IgD-negative memory B cell (primary cell): ENCODE results near the gene SLC10A1. TPM values are rescaled to one million over a fixed set of nuclear protein-coding genes. Genes with fewer than 3 reads are reported as not detected.
"Not testable (repeated sequence)": the region's sequence is repeated elsewhere in the genome, so short reads cannot be mapped to it uniquely, and the experiment has no call there.

Experiments
- H3K27ac Mint-ChIP-seq, 3 donors: one replicate each; pipeline ENCODE4 v1.8.0; 2020 to 2022; ENCODE audit warnings: mild to moderate bottlenecking in 3 of 3, mixed read lengths in 3 of 3, moderate library complexity in 1 of 3
- H3K27me3 Mint-ChIP-seq: one replicate; pipeline ENCODE4 v1.8.0; 2021; ENCODE audit warnings: mixed read lengths
- H3K36me3 Mint-ChIP-seq: one replicate; pipeline ENCODE4 v1.8.0; 2020; ENCODE audit warnings: mild to moderate bottlenecking, mixed read lengths
- H3K4me1 Mint-ChIP-seq, 3 donors: one replicate each; pipeline ENCODE4 v1.8.0; 2020 to 2022; ENCODE audit warnings: mixed read lengths in 3 of 3, mild to moderate bottlenecking in 1 of 3
- H3K4me3 Mint-ChIP-seq, 4 donors: one replicate each; pipeline ENCODE4 v1.8.0; 2020 to 2022; ENCODE audit warnings: mild to moderate bottlenecking in 4 of 4, mixed read lengths in 4 of 4, moderate library complexity in 3 of 4
- H3K9me3 Mint-ChIP-seq, 3 donors: one replicate each; pipeline ENCODE4 v1.8.0; 2020 to 2021; ENCODE audit warnings: mixed read lengths in 3 of 3, mild to moderate bottlenecking in 1 of 3
- polyA plus RNA-seq: library from polyadenylated mRNA; unstranded; fragments of 300-500 nt; fragmentation: Illumina TruSeq; gene quantifications from one replicate; pipeline ENCODE4 v1.2.3, GENCODE V29; 2021

Gene SLC10A1
- polyA plus RNA-seq, 1 donor from 2014 or later = not detected

GRCh38 chr14:69768873-69769272 is 28.2 kb downstream of the SLC10A1 start:
- Mint-ChIP-seq H3K9me3 (peaks cover 0 to 3% (median 0%) of the 10 kb centered on the region in 3 donors), H3K27me3 (no peaks in the 10 kb centered on the region), H3K27ac (peak overlapping the region in 2 of 3 donors; percentile 100), H3K36me3 (peaks cover 11% of the 10 kb centered on the region), H3K4me3 (peak overlapping the region; percentile 99 to 100 (median 99)), H3K4me1 (peaks cover 23 to 43% (median 41%) of the 10 kb centered on the region in 3 donors)

- Mint-ChIP-seq H3K36me3 (peaks cover 11% of the 10 kb centered on the region), H3K27ac (peak overlapping the region; percentile 100), H3K4me3 (peak overlapping the region; percentile 99 to 100 (median 99)), H3K4me1 (peaks cover 22 to 39% (median 36%) of the 10 kb centered on the region in 3 donors), H3K27me3 (no peaks in the 10 kb centered on the region), H3K9me3 (peaks cover 0 to 3% (median 0%) of the 10 kb centered on the region in 3 donors)
Measured at GRCh38 chr14:69767369-69767999, 29.6 kb downstream of the SLC10A1 start.

- peak within 1 kb of the TSS; percentile 99 to 100 (median 99) for H3K4me3 Mint-ChIP-seq
- H3K36me3 Mint-ChIP-seq = peaks cover 11% of the 10 kb centered on the region
- H3K9me3 Mint-ChIP-seq = peaks cover 0 to 3% (median 0%) of the 10 kb centered on the region in 3 donors
- peak within 1 kb of the TSS; percentile 100 for H3K27ac Mint-ChIP-seq
- H3K4me1 Mint-ChIP-seq = peaks cover 22 to 40% (median 36%) of the 10 kb centered on the region in 3 donors
- no peaks in the 10 kb centered on the region for H3K27me3 Mint-ChIP-seq
Measured at GRCh38 chr14:69766984-69767368, 30.1 kb downstream of the SLC10A1 start, which contains the start of gene SRSF5. Gene SRSF5 (plus strand): TSS chr14:69767142. CDS start chr14:69768157, 1,015 bp downstream.

- H3K4me3 Mint-ChIP-seq = peak overlapping the region in 1 of 4 donors; percentile 48
- H3K9me3 Mint-ChIP-seq = peaks cover 0 to 3% (median 0%) of the 10 kb centered on the region in 3 donors
- H3K36me3 Mint-ChIP-seq = peaks cover 6% of the 10 kb centered on the region
- H3K4me1 Mint-ChIP-seq = peaks cover 14 to 24% (median 22%) of the 10 kb centered on the region in 3 donors
- H3K27ac Mint-ChIP-seq = peak overlapping the region in 1 of 3 donors; percentile 63
- H3K27me3 Mint-ChIP-seq = no peaks in the 10 kb centered on the region
Measured at GRCh38 chr14:69763761-69764510, 33.1 kb downstream of the SLC10A1 start.

- Mint-ChIP-seq H3K27ac (peak overlapping the region in 1 of 3 donors; percentile 37), H3K9me3 (no peaks in the 10 kb centered on the region), H3K27me3 (no peaks in the 10 kb centered on the region), H3K4me1 (peaks cover under 1 to 6% (median 5%) of the 10 kb centered on the region in 3 donors), H3K36me3 (no peaks in the 10 kb centered on the region), H3K4me3 (no peak overlapping the region)
Measured at GRCh38 chr14:69760810-69761209, 36.2 kb downstream of the SLC10A1 start.

- Mint-ChIP-seq H3K27ac (no peak overlapping the region), H3K27me3 (no peaks in the 10 kb centered on the region), H3K9me3 (no peaks in the 10 kb centered on the region), H3K4me3 (no peak overlapping the region), H3K36me3 (no peaks in the 10 kb centered on the region), H3K4me1 (peaks cover 0 to 6% (median 2%) of the 10 kb centered on the region in 3 donors)
Measured at GRCh38 chr14:69756298-69756697, 40.7 kb downstream of the SLC10A1 start.

- no peaks in the 10 kb centered on the region for H3K9me3 Mint-ChIP-seq
Measured at GRCh38 chr14:69755784-69756183, 41.3 kb downstream of the SLC10A1 start.

GRCh38 chr14:69755296-69755695 is 41.7 kb downstream of the SLC10A1 start:
- no peak overlapping the region for H3K27ac Mint-ChIP-seq
- H3K27me3 Mint-ChIP-seq = no peaks in the 10 kb centered on the region
- no peaks in the 10 kb centered on the region for H3K36me3 Mint-ChIP-seq
- peaks cover 0 to 6% (median 2%) of the 10 kb centered on the region in 3 donors for H3K4me1 Mint-ChIP-seq
- H3K9me3 Mint-ChIP-seq = no peaks in the 10 kb centered on the region
- H3K4me3 Mint-ChIP-seq = no peak overlapping the region

More at GRCh38 chr14:69755784-69756183, 41.3 kb downstream of the SLC10A1 start:
- no peaks in the 10 kb centered on the region for H3K36me3 Mint-ChIP-seq
- no peak overlapping the region for H3K27ac Mint-ChIP-seq
- H3K4me1 Mint-ChIP-seq = peaks cover 0 to 6% (median 2%) of the 10 kb centered on the region in 3 donors
- H3K4me3 Mint-ChIP-seq = no peak overlapping the region
- H3K27me3 Mint-ChIP-seq = no peaks in the 10 kb centered on the region

GRCh38 chr14:69754487-69754886 is 42.6 kb downstream of the SLC10A1 start:
- H3K27ac Mint-ChIP-seq = no peak overlapping the region
- H3K27me3 Mint-ChIP-seq = no peaks in the 10 kb centered on the region

GRCh38 chr14:69753860-69754259 is 43.2 kb downstream of the SLC10A1 start:
- H3K9me3 Mint-ChIP-seq = no peaks in the 10 kb centered on the region
- H3K27me3 Mint-ChIP-seq = no peaks in the 10 kb centered on the region
- H3K4me3 Mint-ChIP-seq = peak overlapping the region in 1 of 4 donors; percentile 28
- H3K27ac Mint-ChIP-seq = no peak overlapping the region
- no peaks in the 10 kb centered on the region for H3K36me3 Mint-ChIP-seq
- peaks cover 0 to 6% (median 2%) of the 10 kb centered on the region in 3 donors for H3K4me1 Mint-ChIP-seq

More at GRCh38 chr14:69754487-69754886, 42.6 kb downstream of the SLC10A1 start:
- H3K4me1 Mint-ChIP-seq = peaks cover 0 to 6% (median 2%) of the 10 kb centered on the region in 3 donors
- no peaks in the 10 kb centered on the region for H3K36me3 Mint-ChIP-seq
- no peaks in the 10 kb centered on the region for H3K9me3 Mint-ChIP-seq
- no peak overlapping the region for H3K4me3 Mint-ChIP-seq

GRCh38 chr14:69752773-69753172 is 44.3 kb downstream of the SLC10A1 start:
- no peak overlapping the region for H3K4me3 Mint-ChIP-seq

GRCh38 chr14:69750495-69750894 is 46.5 kb downstream of the SLC10A1 start:
- no peak overlapping the region for H3K4me3 Mint-ChIP-seq
- H3K4me1 Mint-ChIP-seq = peaks cover 0 to 6% (median 2%) of the 10 kb centered on the region in 3 donors
- no peaks in the 10 kb centered on the region for H3K9me3 Mint-ChIP-seq
- H3K27ac Mint-ChIP-seq = no peak overlapping the region
- H3K27me3 Mint-ChIP-seq = no peaks in the 10 kb centered on the region
- H3K36me3 Mint-ChIP-seq = no peaks in the 10 kb centered on the region

More at GRCh38 chr14:69752773-69753172, 44.3 kb downstream of the SLC10A1 start:
- Mint-ChIP-seq H3K9me3 (no peaks in the 10 kb centered on the region), H3K27me3 (no peaks in the 10 kb centered on the region), H3K36me3 (no peaks in the 10 kb centered on the region), H3K4me1 (peaks cover 0 to 6% (median 2%) of the 10 kb centered on the region in 3 donors), H3K27ac (no peak overlapping the region)

GRCh38 chr14:69749956-69750355 is 47.1 kb downstream of the SLC10A1 start:
- no peak overlapping the region for H3K27ac Mint-ChIP-seq
- no peak overlapping the region for H3K4me3 Mint-ChIP-seq
- peaks cover 0 to 4% (median 2%) of the 10 kb centered on the region in 3 donors for H3K4me1 Mint-ChIP-seq
- no peaks in the 10 kb centered on the region for H3K27me3 Mint-ChIP-seq
- H3K36me3 Mint-ChIP-seq = no peaks in the 10 kb centered on the region
- no peaks in the 10 kb centered on the region for H3K9me3 Mint-ChIP-seq

GRCh38 chr14:69741055-69741454 is 56.0 kb downstream of the SLC10A1 start:
- peaks cover 2% of the 10 kb centered on the region for H3K36me3 Mint-ChIP-seq
- H3K27ac Mint-ChIP-seq = no peak overlapping the region
- H3K27me3 Mint-ChIP-seq = peaks cover 6% of the 10 kb centered on the region
- H3K9me3 Mint-ChIP-seq = peaks cover 0 to 4% (median 3%) of the 10 kb centered on the region in 3 donors
- H3K4me1 Mint-ChIP-seq = no peaks in the 10 kb centered on the region
- no peak overlapping the region for H3K4me3 Mint-ChIP-seq

GRCh38 chr14:69736405-69736804 is 60.6 kb downstream of the SLC10A1 start:
- not testable (repeated sequence) for H3K27ac Mint-ChIP-seq, H3K9me3 Mint-ChIP-seq, H3K27me3 Mint-ChIP-seq, H3K36me3 Mint-ChIP-seq, H3K4me3 Mint-ChIP-seq, H3K4me1 Mint-ChIP-seq
